Mucosa of gallbladder (tissue), 1 donor: ENCODE data around the gene SMARCA4. TPM values are rescaled to one million over a fixed set of nuclear protein-coding genes. Genes with fewer than 3 reads are reported as not detected.

Source experiments
- DNase-seq: peaks from one replicate; pipeline ENCODE4 v3.0.0-alpha.2; 2020; ENCODE audit warnings: low spot score
- total RNA-seq: library from RNA; stranded (reverse); gene quantifications from one replicate; pipeline ENCODE4 v1.2.1, GENCODE V29; 2021
- donor health status: DM: no; HTN: no; CAD: no.

The SMARCA4 gene
- 95.5 TPM for total RNA-seq

- peak; percentile 98 for DNase-seq
Measured at GRCh38 chr19:10960314-10961072, at the start of gene SMARCA4. Gene SMARCA4 (plus strand): TSS chr19:10961030. CDS start chr19:10984152, 23,122 bp downstream.

GRCh38 chr19:10911579-10912363, 49.1 kb upstream of the SMARCA4 start:
- no peak for DNase-seq

- DNase-seq: no peak
Measured at GRCh38 chr19:10912619-10913018, 48.2 kb upstream of the SMARCA4 start.

- no peak for DNase-seq
Measured at GRCh38 chr19:10913716-10914340, 47.0 kb upstream of the SMARCA4 start.

- DNase-seq: no peak
Measured at GRCh38 chr19:10915130-10916091, 45.4 kb upstream of the SMARCA4 start.

GRCh38 chr19:10916602-10917001, 44.2 kb upstream of the SMARCA4 start:
- no peak for DNase-seq

GRCh38 chr19:10918359-10918758, 42.5 kb upstream of the SMARCA4 start:
- DNase-seq: no peak

GRCh38 chr19:10919352-10920287, 41.2 kb upstream of the SMARCA4 start:
- no peak for DNase-seq

GRCh38 chr19:10920288-10920655, 40.6 kb upstream of the SMARCA4 start:
- no peak for DNase-seq

- no peak for DNase-seq
Measured at GRCh38 chr19:10920781-10921180, 40.0 kb upstream of the SMARCA4 start.

GRCh38 chr19:10921199-10921909, 39.5 kb upstream of the SMARCA4 start:
- no peak for DNase-seq

- DNase-seq: no peak
Measured at GRCh38 chr19:10921910-10922637, 38.8 kb upstream of the SMARCA4 start.

- no peak for DNase-seq
Measured at GRCh38 chr19:10922638-10923014, 38.2 kb upstream of the SMARCA4 start.

- DNase-seq: no peak
Measured at GRCh38 chr19:10923260-10924112, 37.3 kb upstream of the SMARCA4 start.

- no peak for DNase-seq
Measured at GRCh38 chr19:10924597-10924996, 36.2 kb upstream of the SMARCA4 start.

- DNase-seq: no peak
Measured at GRCh38 chr19:10927730-10928562, 32.9 kb upstream of the SMARCA4 start.
